Activated CD8-positive, alpha-beta memory T cell treated with anti-CD3 and anti-CD28 coated beads, Interleukin-2, amount 50 U/mL, for 24 hours (primary cell): ENCODE measurements around the gene TLR9.
A peak's percentile ranks its signal among the peaks of the same experiment; 100 is the strongest.

Experiments
- DNase-seq: peaks from one replicate; pipeline ENCODE4 v3.0.0-alpha.2; 2020; ENCODE audit errors: extremely low read depth

TLR9 gene

DNA sequence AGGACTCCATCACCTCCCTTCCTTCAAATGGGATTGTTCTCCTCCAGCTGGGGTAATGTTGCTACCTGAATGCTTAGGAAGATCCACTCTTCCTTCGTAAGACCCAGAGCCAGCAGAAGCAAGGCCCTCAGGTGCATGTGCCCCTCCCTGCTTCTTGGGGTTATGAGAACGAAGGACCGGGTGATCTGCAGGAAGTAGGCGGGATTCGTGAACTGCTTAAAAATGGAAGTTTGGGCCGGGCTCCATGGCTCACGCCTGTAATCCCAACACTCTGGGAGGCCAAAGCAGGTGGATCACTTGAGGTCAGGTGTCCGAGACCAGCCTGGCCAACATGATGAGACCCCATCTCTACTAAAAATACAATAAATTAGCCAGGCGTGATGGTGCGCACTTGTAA lies 8.0 kb downstream of the TLR9 start:
- no peak for DNase-seq

DNA sequence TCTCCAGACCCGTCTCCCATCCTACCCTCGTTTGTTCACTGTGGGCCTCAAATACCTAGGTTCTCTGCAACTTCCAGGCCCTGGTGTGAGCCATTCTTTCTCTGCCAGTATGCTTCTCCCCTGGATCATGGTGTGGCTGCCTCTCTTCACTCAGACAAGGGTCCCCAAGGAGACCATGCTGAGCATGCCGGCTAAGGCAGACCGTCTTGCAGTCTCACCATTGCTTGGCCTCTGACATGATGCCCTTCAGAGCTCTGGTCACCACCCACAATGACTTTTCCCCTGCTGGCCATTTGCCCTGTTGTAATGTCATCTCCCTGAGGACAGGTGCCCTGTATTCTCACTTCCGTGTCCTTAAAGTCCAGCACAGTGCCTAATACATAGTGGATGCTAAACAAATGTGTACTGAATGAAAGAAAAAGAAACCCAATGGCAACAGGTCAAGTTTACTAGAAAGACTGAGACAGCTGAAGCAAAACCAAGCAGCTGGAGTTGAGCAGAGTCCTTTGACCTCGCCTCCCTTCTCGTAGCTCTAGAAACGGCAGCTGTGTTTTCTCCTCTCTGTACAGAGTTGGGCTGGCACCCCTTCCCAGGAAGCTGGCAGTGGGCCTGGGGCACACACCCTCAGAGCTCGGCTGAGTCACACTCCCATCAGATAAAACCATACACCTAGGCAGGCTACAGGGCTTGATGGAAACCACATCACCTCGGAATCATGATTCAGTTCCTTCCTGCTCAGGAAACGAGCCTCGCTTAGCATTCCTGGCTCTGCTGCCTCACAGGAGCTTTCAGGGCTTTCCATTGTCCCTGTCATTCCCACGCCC lies 8.6 kb downstream of the TLR9 start:
- no peak for DNase-seq

DNA sequence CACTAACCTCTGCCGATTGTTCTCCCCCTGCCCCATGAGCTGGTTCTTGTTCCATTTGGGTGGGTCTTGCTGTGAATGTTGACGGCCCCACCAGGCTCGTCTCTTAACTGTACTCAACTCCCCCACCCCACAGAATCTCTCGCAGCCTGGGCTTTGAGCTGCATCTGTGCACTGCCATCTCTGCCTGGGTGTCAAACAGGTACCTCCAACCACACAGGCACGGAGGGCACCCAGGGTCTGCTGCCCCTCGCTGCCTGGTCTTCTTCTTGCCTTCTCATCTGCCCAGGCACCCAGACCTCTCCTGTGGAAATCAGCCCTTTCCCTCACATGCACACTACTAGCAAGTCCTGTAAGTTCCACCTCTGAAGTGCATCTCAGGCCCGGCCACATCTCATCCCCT lies 10.1 kb downstream of the TLR9 start:
- DNase-seq = no peak

DNA sequence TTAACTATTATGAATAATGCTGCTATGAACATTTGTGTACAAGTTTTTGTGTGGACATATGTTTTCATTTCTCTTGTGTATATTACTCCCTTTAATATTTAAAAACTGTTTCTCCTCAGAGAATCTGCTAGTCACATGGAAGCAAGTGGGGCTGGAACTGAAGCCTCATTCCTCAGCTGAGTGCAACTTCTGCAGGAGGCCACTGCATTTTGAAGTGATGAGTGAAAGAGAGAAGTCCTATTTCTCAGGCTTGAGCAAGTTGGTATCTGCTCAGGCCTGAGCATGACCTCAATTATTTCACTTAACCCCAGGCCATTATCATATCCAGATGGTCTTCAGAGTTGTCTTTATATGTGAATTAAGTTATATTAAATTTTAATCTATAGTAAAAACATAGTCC lies 11.5 kb downstream of the TLR9 start:
- DNase-seq = no peak

DNA sequence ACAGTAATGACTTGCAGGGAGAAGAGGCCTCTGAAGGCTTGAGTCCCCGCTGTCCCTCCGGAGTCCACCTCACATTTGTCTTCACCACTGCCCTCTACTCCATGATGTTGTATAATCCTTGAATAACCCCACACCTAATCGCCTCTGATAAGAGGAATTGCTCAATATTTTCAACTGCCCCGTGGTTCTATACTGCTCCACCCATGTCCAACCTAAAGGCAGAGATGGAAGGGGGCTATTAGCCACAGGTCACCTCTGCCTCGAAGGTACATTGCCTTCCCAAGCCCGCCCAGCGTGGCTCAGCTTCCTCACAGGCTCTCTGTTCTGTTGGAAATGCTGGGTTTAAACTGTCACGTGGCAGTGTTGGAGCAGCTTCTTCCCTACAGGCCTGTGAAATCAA lies 12.4 kb downstream of the TLR9 start:
- DNase-seq = no peak

DNA sequence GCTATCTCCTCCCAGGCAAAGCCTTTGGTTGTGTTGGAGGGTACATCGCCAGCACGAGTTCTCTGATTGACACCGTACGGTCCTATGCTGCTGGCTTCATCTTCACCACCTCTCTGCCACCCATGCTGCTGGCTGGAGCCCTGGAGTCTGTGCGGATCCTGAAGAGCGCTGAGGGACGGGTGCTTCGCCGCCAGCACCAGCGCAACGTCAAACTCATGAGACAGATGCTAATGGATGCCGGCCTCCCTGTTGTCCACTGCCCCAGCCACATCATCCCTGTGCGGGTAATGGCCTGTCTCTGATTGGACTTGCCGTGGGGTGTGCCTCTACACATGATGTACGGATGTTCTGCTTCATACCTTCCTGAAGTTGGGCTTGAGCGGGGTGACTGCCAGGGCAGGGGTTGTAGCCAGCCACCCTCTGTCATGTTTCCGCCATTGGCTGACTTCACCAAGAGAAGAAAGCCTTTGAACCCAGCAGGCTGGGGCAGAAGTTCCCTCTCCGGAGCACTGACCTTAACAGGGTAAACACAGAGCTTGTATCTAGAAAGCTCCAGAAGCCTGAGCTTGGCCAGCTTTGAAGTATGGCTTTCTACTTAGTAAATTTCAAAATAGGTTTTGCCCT lies 14.1 kb downstream of the TLR9 start:
- DNase-seq = no peak

DNA sequence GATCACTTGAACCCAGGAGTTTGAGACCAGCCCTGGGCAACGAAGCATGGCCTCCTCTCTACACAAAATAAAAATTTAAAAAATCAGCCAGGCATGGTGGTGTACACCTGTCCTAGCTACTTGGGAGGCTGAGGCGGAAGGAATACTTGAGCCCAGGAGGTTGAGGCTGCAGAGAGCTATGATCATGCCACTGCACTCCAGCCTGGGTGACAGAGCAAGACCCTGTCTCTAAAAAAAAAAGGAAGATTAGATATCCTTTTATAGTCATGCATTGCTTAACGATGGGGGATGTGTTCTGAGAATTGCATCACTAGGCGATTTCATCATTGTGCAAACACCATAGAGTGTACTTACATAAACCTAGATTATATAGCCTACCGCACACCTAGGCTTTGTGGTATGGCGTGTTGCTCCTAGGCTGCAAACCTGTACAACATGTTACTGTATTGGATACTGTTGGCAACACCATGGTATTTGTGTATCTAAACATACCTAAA lies 14.8 kb downstream of the TLR9 start:
- no peak for DNase-seq

DNA sequence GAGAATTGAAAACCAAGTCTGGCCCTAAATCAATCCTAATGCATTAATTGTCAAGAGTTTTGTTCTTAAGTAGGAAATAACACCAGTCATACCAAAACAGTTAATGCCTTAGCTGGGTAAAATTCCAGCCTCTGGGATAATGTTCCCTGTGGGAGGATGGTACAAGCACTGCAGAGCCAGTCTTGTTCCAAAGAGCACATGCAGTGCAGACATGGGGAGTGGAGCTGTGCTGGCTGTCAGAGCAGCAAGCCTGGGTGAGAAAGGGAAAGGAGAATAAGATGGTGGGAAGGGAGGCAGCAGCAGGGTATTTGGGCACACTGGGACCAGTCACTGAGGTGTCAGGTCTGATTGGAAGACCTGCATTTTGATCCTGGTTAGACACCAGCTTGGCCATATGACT lies 15.4 kb downstream of the TLR9 start:
- DNase-seq = no peak

DNA sequence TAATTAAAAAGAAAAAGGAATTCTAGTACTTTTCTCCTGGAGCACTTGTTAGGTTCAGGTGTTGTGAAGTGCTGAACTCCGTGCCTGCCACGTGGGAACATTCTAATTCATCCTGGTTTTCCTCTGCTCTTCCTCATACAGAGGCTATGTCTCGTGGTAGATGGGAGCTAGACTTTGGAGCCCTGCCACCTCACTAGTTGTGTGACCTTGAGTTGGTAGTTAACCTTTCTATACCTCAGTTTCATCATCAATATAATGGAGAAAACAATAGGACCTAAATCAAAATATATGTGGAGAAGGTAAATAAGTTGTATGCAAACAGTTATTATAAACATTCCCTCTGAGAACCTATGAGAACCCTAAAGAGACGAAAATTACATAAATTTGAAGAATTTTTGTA lies 16.9 kb downstream of the TLR9 start:
- no peak for DNase-seq

DNA sequence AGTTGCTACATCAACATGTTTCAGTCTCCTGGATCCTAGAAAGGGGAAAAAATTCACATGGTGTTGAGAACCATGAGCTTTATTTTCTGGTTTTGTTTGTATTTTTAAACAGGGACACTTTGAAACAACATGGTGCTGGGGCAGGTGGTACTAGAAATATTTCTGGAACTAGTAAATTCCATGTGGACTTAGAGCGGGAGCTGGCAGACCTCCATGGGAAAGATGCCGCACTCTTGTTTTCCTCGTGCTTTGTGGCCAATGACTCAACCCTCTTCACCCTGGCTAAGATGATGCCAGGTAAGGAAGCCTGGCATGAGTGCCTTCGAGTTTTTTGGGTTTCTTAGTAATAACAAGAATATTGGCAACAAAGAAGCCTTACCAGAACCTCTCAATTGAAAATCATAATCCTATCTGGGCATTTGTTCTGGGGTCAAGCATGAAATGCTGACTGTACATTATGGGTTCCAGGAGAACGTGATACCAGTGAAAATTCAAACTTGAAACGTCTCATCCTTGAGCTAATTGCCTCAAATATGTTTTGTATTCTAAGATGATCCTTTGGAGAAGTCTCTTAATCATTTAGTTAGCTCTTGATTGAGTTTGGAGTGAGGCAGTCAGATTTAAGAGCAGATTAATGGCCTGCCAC lies 19.6 kb downstream of the TLR9 start:
- DNase-seq = no peak

DNA sequence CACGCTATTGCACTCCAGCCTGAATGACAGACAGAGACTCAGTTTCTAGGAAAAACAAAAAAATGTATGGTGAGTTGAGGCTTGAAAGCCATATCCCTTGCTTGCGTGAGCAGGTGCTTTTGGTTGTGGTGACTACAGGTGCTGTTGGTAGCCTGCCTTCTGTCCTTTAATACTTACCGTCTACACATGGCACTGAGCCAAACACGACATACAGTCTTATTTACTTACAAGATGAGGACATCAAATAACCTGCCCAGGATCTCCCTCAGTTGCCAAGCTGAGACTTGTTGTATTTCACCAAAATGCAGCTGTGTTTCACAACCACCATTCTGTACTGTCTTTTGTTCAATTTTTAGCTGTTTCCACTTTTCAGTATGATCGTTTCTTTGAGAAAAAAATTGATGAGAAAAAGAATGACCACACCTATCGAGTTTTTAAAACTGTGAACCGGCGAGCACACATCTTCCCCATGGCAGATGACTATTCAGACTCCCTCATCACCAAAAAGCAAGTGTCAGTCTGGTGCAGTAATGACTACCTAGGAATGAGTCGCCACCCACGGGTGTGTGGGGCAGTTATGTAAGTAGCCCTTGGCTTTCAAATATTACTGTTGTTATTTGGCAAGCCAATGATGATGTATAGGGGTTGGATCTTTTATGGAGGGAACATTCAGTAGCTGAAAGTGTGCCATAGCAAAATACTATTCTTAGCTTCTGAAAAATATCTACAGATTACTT lies 20.9 kb downstream of the TLR9 start:
- no peak for DNase-seq

DNA sequence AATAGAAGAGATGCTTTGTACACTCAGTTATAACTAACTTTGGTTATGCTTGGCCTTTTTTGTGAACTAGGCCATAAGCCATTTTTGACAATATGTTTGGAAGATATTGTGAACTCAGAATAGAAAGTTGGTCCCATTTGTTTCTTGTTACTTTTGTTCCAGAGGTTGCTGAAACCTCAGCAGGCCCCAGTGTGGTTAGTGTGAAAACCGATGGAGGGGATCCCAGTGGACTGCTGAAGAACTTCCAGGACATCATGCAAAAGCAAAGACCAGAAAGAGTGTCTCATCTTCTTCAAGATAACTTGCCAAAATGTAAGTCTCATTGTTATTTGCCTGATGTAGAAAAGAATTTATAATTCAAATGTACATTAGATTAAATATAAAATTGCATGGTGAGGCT lies 21.7 kb downstream of the TLR9 start:
- DNase-seq = no peak

DNA sequence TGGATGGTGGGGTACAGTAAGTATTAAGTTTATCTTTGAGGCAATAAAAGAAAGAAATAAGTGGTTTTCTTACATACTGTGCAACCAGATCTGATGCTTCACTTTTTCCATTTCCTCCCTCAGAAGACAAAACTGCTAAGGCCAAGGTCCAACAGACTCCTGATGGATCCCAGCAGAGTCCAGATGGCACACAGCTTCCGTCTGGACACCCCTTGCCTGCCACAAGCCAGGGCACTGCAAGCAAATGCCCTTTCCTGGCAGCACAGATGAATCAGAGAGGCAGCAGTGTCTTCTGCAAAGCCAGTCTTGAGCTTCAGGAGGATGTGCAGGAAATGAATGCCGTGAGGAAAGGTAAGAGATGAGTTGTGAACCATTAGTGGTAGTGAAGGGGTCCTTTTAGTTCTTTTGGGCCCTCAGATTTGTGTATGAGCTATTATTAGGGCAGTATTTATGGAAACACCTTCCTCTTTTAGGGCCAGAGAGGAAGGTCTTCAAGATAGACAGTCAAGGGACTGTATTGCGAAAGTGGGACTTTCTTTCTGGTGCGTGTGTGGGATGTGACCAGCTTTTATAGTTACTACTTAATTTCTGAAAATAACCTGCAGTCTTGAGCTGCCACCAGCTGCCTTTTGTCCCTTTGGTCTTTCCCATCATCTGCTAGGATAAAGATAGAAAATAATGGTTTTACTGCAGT lies 22.9 kb downstream of the TLR9 start:
- DNase-seq = no peak

DNA sequence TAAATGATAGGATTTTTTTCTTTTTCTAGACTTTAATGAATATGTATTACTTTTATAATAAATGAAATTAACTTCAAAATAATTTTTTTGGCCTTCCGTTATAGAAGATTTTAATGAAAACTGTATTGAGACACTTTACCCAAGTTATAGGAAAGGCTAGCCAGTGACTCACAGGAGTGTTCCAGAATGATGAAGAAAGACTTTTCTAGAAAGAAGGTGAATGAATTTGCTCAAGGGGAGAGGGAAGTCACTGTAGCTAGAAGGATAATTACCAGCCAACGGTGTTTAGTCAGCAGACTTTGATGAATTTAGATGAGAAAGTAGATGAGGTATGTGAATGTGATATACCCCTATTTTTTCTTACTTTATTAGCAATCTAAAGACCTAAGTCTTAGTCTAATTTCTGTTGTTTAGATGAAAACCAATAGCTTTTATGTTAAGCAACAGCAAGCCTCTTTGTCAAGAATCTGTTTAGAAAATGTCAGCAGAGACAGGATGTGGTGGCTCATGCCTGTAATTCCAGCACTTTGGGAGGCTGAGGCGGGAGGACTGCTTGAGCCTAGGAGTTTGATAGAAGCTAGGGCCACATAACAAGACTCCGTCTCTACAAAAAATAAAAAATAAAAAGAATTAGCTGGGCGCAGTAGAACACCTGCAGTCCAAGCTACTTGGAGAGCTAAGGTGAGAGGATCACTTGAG lies 24.3 kb downstream of the TLR9 start:
- DNase-seq = no peak

DNA sequence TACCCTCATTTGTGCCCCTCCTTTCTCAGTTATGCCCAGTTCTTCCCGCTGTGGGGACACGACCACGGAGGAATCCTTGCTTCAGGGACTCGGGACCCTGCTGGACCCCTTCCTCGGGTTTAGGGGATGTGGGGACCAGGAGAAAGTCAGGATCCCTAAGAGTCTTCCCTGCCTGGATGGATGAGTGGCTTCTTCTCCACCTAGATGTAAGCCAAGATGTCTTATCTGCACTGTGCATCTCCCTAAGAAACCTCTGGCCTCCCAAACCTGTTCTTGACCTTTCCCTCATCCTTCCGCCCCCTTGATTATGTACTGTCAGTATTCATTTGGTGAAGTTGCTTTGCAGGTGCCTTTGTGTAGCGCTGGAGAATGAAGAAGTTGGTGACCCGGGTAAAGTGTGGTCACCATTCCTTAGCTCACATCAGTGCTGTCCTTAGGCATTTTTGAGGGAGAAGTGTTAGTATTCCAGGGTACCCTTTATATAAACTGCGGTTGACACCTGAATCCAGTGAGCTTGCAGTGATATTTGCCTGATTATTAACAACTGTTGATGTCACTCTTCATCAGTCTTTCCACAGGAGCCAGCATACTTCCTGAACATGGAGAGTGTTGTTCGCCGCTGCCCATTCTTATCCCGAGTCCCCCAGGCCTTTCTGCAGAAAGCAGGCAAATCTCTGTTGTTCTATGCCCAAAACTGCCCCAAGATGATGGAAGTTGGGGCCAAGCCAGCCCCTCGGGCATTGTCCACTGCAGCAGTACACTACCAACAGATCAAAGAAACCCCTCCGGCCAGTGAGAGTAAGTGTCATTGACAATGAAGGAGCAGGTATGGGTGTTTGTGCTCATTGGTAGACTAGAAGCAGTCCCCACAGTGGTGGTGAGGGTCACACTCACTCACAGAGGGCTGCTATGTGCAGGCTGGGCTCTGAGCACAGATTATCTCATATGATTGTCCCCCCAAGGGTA lies 26.5 kb downstream of the TLR9 start:
- no peak for DNase-seq

DNA sequence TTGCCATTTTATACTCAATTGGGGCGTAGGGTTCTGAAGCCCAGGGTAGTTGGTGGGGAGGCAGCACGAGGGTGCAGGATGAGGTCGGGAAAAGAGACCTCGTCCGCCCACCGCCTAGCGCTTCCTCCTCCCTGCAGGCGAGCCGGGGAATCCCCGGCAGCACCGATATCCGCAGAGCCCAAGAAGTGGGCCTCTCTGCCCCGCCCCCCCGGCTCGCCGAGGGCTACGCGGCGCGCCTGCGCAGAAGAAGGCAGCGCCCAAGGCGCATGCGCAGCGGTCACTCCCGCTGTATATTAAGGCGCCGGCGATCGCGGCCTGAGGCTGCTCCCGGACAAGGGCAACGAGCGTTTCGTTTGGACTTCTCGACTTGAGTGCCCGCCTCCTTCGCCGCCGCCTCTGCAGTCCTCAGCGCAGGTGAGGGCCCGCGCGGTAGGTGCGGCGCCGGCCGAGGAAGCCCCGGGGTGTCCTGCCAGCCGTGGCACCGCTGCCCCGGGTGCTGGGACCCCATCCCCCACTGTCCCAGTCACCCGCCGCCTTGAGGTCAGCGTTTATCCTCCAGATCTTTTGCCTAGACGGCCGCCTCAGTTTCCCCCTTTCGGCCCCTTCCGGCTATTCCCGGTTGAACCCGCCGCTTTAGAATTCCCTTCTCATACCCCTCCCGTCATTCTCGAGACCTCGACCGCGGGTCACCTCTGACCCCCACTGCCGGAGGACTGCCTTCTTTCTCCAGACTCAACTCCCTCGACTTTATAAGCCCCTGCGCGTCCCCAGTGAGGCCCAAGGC lies 27.4 kb downstream of the TLR9 start, which contains the start of gene ALAS1:
TSS of gene ALAS1 (plus strand) at position 319 of the 784 bp plus-strand sequence. CDS start 1,082 bp downstream, outside the sequence.
- peak; percentile 69 for DNase-seq

DNA sequence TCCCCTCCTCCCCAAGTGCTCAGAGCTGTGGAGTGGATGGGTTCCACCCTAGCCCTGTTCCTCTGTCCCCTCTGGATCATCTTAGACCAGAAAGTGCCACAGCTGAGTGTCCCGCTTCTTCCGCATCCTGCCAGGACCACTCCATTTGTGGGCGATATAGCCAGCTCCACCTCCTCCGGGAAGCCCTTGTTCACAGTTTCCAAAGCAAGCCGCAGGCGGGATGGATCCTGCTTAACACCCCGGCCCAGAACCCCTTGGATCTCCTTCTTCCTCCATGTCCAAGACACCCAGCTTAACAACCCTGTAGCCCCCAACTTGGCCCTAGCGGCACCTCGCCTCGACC lies 28.0 kb downstream of the TLR9 start:
- no peak for DNase-seq

DNA sequence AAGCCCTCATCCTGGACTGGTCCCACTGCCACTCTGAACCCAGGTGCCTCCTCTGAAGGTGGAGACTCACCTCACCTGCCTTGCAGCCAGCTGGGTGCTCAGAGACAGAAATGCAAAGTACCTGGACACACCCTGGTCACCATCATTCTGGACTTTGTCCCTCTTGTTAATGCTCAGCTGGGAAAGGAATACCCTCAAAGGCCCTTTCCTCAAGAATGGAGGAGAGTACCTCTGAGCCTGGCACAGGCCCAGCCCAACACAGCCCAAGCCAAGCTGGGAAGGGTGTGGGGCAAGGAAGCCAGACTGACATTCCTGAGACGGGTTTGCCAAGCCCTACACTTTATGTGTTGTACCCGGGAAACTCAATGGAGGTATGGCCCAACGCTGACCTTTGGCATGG lies 28.5 kb downstream of the TLR9 start:
- no peak for DNase-seq

DNA sequence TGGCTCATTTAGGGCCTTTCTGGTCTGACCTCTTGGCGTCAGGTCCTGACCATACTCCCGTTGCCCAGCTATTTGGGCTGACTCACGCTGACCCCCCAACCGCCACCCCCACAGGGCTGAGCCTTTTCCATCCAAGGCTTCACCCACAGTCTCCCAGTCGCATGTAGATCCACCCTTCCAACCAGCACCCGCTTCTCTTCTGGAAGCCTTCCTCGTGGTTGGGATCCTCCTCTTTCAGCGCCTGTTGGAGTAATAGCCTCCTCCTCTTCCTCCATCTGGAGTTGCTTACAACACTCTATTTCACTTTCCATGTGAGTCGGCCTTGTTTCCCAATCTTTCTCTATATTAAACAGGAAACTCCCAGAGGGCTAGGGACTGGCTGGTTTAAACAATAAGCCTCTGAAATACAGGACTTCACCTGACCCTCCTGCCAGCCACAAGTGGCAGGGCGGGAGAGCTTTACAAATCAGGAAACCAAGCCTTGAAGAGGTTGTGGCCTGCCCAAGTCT lies 29.6 kb downstream of the TLR9 start:
- no peak for DNase-seq
